HCT116 (cell line): ENCODE data around the gene APOOL.

Experiments used
- EZH2 ChIP-seq: fragments of 200-600 bp; sonication (generic); IDR thresholded peaks from 2 replicates; pipeline ENCODE4 v1.6.1; 2017; ENCODE audit warnings: antibody characterized with exemption, mixed run types
- EZH2phosphoT487 ChIP-seq: fragments of 200-600 bp; IDR thresholded peaks from 2 replicates; pipeline ENCODE4 v1.6.1; 2018; ENCODE audit warnings: antibody characterized with exemption, borderline replicate concordance
- POLR2A ChIP-seq: IDR thresholded peaks from 2 replicates; pipeline ENCODE4 v1.7.0; 2011; ENCODE audit warnings: borderline replicate concordance; ENCODE audit not compliant: insufficient read depth, insufficient read length; ENCODE audit errors: extremely low read depth
- POLR2AphosphoS5 ChIP-seq: IDR thresholded peaks from 2 replicates; pipeline ENCODE4 v1.6.1; 2011; ENCODE audit warnings: mild to moderate bottlenecking, low read depth, low read length, moderate library complexity
- RAD21 ChIP-seq: IDR thresholded peaks from 2 replicates; pipeline ENCODE4 v1.6.1; 2012; ENCODE audit warnings: low read depth, mild to moderate bottlenecking
- SP1 ChIP-seq: IDR thresholded peaks from 2 replicates; pipeline ENCODE4 v1.6.1; 2012; ENCODE audit warnings: low read depth
- SRF ChIP-seq: IDR thresholded peaks from 2 replicates; pipeline ENCODE4 v1.6.1; 2012; ENCODE audit warnings: low read depth
- ZNF274 ChIP-seq: fragments of 200-500 bp; sonication (Bioruptor generic); IDR thresholded peaks from 2 replicates; pipeline ENCODE4 v1.6.1; 2014; ENCODE audit warnings: mild to moderate bottlenecking, low read depth, low read length, inconsistent platforms
- TF ChIP-seq, protein P1 (sequence below), 3 experiments: fragments of 200-600 bp in 1 of 3; sonication (generic) in 1 of 3; IDR thresholded peaks in 2 of 3; conservative IDR thresholded peaks in 1 of 3; 2 replicates each; pipeline ENCODE4 v1.5.1; 2012 to 2017; ENCODE audit warnings: low read depth in 2 of 3, low read length in 2 of 3, antibody characterized with exemption in 1 of 3, borderline replicate concordance in 1 of 3, control low read depth in 1 of 3, mild to moderate bottlenecking in 1 of 3, mixed read lengths in 1 of 3, mixed run types in 1 of 3, moderate library complexity in 1 of 3; ENCODE audit not compliant: insufficient read depth in 1 of 3
- TF ChIP-seq, protein P2 (sequence below): IDR thresholded peaks from 2 replicates; pipeline ENCODE4 v1.6.1; 2012
- TF ChIP-seq, protein P3 (sequence below): IDR thresholded peaks from 2 replicates; pipeline ENCODE4 v1.6.1; 2012; ENCODE audit warnings: low read depth

DNA sequence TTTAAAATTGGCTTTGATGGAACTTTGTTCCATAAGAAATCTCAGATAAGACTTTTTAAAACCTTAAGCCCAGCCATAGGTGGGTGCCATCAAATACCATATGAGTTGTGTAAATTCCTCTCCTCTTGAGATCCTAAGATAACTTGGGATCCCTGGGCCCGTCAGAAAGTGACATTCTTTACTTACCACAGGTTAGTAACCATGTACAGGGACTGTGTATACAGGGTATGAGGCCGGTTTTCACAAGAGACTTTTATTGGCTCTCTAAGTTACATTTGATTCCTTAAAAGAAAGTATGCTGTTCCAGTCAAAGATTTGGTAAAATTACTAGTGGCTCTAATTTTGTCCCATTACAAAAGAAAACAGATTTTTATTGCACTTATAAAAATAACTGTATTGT, 110.1 kb downstream of the APOOL start:
- no peak for TF ChIP-seq EZH2
- TF ChIP-seq, protein P1, sequence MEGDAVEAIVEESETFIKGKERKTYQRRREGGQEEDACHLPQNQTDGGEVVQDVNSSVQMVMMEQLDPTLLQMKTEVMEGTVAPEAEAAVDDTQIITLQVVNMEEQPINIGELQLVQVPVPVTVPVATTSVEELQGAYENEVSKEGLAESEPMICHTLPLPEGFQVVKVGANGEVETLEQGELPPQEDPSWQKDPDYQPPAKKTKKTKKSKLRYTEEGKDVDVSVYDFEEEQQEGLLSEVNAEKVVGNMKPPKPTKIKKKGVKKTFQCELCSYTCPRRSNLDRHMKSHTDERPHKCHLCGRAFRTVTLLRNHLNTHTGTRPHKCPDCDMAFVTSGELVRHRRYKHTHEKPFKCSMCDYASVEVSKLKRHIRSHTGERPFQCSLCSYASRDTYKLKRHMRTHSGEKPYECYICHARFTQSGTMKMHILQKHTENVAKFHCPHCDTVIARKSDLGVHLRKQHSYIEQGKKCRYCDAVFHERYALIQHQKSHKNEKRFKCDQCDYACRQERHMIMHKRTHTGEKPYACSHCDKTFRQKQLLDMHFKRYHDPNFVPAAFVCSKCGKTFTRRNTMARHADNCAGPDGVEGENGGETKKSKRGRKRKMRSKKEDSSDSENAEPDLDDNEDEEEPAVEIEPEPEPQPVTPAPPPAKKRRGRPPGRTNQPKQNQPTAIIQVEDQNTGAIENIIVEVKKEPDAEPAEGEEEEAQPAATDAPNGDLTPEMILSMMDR (IDR thresholded peaks at IDR 0.05 in 2 of 3, conservative IDR thresholded peaks at IDR 0.05 in 1 of 3; ENCODE audit: borderline replicate concordance in 1 of 3, insufficient read depth in 1 of 3, low read depth in 2 of 3, low read length in 2 of 3), result no peak
- no peak for TF ChIP-seq SP1
- TF ChIP-seq POLR2AphosphoS5, result no peak
- no peak for TF ChIP-seq EZH2phosphoT487
- TF ChIP-seq, protein P2, sequence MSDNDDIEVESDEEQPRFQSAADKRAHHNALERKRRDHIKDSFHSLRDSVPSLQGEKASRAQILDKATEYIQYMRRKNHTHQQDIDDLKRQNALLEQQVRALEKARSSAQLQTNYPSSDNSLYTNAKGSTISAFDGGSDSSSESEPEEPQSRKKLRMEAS, result no peak
- TF ChIP-seq SRF, result no peak
- TF ChIP-seq ZNF274, result no peak
- TF ChIP-seq POLR2A, result no peak
- no peak for TF ChIP-seq RAD21
- TF ChIP-seq, protein P3, sequence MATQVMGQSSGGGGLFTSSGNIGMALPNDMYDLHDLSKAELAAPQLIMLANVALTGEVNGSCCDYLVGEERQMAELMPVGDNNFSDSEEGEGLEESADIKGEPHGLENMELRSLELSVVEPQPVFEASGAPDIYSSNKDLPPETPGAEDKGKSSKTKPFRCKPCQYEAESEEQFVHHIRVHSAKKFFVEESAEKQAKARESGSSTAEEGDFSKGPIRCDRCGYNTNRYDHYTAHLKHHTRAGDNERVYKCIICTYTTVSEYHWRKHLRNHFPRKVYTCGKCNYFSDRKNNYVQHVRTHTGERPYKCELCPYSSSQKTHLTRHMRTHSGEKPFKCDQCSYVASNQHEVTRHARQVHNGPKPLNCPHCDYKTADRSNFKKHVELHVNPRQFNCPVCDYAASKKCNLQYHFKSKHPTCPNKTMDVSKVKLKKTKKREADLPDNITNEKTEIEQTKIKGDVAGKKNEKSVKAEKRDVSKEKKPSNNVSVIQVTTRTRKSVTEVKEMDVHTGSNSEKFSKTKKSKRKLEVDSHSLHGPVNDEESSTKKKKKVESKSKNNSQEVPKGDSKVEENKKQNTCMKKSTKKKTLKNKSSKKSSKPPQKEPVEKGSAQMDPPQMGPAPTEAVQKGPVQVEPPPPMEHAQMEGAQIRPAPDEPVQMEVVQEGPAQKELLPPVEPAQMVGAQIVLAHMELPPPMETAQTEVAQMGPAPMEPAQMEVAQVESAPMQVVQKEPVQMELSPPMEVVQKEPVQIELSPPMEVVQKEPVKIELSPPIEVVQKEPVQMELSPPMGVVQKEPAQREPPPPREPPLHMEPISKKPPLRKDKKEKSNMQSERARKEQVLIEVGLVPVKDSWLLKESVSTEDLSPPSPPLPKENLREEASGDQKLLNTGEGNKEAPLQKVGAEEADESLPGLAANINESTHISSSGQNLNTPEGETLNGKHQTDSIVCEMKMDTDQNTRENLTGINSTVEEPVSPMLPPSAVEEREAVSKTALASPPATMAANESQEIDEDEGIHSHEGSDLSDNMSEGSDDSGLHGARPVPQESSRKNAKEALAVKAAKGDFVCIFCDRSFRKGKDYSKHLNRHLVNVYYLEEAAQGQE, result no peak
